Measurements from ENCODE around the gene FUT8.

Gene FUT8

GRCh38 chr14:65478596-65478995 lies 66.1 kb downstream of the FUT8 start:
- no peak for DNase-seq (ENCODE audit: extremely low read depth, low read depth)
- no peak for TF ChIP-seq CTCF (IDR thresholded peaks at IDR 0.05; ENCODE audit: low read depth, low read length)

DNA sequence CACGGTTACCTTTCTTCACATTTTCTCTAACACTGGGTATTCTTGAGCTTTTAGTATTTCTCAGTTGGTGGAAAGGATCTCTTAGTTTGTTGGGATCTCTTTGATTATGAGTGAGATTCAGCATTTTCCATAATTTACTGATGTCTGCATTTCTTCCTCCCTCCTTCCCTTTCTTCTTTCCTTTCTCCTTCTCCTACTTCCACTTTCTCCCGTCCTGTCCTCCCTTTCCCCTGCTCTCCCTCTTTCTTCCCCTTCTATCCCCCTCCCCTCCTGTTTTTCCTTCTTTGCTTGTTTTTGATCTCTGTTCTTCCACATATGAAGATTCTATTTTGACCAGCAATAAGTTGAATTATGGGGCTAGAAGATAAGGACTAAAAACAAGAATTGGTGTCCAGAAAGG lies 66.9 kb downstream of the FUT8 start:
- TF ChIP-seq CTCF (IDR thresholded peaks at IDR 0.05; ENCODE audit: low read depth, low read length): no peak
- DNase-seq (ENCODE audit: extremely low read depth, low read depth): no peak

DNA sequence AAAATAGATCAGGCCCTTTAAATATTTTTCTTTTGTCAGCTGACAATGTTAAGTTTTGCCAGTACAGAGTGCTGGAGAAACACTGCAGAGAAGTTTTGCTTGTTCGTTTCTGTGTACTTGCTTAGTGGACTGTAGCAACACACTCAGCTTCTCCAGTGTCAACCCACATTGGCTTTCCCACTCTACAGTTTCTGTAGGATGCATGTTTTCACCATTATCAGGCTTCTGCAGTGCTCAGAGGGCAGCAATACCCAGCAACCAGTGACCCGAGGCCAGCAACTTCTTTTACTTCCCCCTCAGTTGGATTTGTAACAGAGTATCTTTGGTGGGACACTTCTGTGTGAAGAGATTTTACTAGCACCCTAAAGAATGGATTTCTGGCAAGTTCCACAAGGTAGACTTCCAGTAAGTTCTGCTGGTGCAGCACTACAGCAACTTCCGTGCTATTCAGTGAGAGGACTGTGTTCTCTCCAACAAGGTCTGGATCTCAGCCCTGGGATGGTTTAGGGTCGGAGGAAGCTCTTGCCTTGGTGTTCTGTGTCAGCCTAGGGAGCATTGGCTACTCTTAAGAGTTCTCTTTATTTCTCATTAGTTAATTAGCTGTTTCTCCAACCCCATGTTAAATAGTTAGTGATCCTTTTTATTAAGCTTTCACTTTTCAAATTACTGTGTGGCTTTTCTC lies 70.4 kb downstream of the FUT8 start:
- DNase-seq (ENCODE audit: extremely low read depth, low read depth): no peak

DNA sequence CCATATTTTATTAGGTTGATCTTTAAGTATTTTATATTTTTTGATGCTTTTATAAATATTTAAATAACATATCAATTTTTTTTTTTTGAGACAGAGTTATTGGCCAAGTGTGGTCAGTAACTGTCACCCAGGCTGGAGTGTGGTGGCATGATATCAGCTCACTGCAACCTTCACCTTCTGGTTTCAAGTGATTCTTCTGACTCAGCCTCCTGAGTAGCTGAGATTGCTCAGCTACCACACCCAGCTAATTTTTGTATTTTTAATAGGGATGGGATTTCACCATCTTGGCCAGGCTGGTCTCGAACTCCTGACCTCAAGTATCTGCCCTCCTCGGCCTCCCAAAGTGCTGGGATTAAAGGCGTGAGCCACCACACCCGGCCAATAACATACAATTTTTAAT lies 71.1 kb downstream of the FUT8 start:
- TF ChIP-seq CTCF (IDR thresholded peaks at IDR 0.05; ENCODE audit: low read depth, low read length): no peak
- no peak for DNase-seq (ENCODE audit: extremely low read depth, low read depth)

More for the DNA sequence above, 70.4 kb downstream of the FUT8 start:
- no peak for TF ChIP-seq CTCF (IDR thresholded peaks at IDR 0.05; ENCODE audit: low read depth, low read length)

GRCh38 chr14:65485516-65485915 lies 73.0 kb downstream of the FUT8 start:
- DNase-seq (ENCODE audit: extremely low read depth, low read depth): no peak
- TF ChIP-seq CTCF (IDR thresholded peaks at IDR 0.05; ENCODE audit: low read depth, low read length): no peak

GRCh38 chr14:65486863-65487262 lies 74.3 kb downstream of the FUT8 start:
- no peak for DNase-seq (ENCODE audit: extremely low read depth, low read depth)
- no peak for TF ChIP-seq CTCF (IDR thresholded peaks at IDR 0.05; ENCODE audit: low read depth, low read length)

DNA sequence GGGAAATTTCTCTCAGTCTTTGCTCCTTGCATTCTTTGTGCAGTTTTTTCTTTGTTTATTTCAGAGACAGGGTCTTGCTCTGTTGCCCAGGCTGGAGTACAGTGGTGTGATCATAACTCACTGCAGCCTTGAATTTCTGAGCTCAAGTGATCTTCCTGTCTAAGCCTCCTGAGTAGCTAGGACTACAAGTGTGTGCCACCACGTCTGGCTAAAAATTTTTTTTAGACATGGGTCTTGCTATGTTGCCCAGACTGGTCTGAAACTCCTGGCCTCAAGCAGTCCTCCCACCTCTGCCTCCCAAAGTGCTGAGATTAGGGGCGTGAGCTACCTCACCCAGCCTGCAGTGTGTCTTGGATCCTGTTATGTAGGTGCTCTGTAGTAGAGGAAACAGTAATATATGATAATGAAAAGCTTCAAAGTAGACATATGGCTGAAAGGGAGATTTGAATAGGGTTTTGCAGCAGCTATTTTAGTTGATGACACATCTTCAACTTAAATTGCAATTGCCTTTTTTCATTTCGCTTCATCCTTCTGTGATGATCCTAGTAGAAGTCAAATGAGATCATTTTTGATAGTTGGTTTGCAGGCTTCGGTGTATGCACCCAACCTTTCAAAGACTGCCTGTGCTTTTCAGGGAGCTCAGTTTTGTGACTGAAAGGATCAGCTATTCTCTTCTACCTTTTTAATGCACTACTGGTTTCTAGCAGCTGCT lies 75.4 kb downstream of the FUT8 start:
- no peak for TF ChIP-seq CTCF (IDR thresholded peaks at IDR 0.05; ENCODE audit: low read depth, low read length)
- DNase-seq (ENCODE audit: extremely low read depth, low read depth): no peak
